ENCODE measurements around the gene TIGD2. TPM values are rescaled to one million over a fixed set of nuclear protein-coding genes. Genes with fewer than 3 reads are reported as not detected.

TIGD2 gene
- total and polyA plus RNA-seq, 2 of the 13 experiments (the other 11 are each of a cell fraction or from before 2014, with no cell fraction given): 3.1 to 15.5 TPM

DNA sequence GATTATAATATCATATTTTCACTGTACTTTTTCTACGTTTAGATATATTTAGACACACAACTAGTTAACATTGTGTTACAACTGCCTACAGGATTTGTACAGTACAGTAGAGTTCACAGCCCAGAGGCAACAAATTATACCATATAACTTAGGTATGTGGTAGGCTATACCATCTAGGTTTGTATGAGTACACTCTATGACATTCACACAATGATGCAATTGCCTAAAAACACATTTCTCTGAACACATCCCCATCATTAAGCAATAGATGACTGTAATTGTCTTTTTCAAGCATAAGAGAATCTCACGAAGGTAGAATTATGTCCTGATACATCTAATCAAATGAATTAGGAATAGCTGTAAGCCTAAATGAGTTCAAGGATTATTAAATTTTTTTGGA lies 12.3 kb upstream of the TIGD2 start:
- Histone ChIP-seq H3K79me2 (ENCODE audit: insufficient read depth, low read length) (no peaks in the 10 kb centered on the region), H3K27me3 (ENCODE audit: control insufficient read depth in 1 of 2, insufficient read depth in 2 of 2, low read length in 2 of 2) (no peaks in the 10 kb centered on the region; a peak in 1 of 5 replicates), H4K20me1 (ENCODE audit: insufficient read depth, low read length) (no peaks in the 10 kb centered on the region), H3K9me3 (ENCODE audit: low read length) (no peaks in the 10 kb centered on the region), H3K9ac (ENCODE audit: insufficient read depth, low read depth, low read length) (no peak overlapping the region), H3K27ac (ENCODE audit: extremely low read length, insufficient read depth, low read length) (no peak overlapping the region), H3K4me3 (replicated peaks in 1 of 3; ENCODE audit: insufficient read depth in 1 of 3, low read depth in 2 of 3, low read length in 3 of 3) (no peak overlapping the region), H3K36me3 (replicated peaks in 1 of 2; ENCODE audit: control insufficient read depth in 1 of 2, insufficient read depth in 2 of 2, low read length in 2 of 2) (no peaks in the 10 kb centered on the region), H3K4me1 (ENCODE audit: insufficient read depth, low read length) (no peaks in the 10 kb centered on the region), H3K4me2 (ENCODE audit: low read depth, low read length) (no peak overlapping the region), H2AFZ (ENCODE audit: low read length) (no peak overlapping the region)
- intact Hi-C loops (cut with micrococcal nuclease; ENCODE audit: unreplicated experiment): no loop called here
- no TSS peak for BruUV-seq (replicated peaks)
- ChIA-PET POLR2A (no interaction called here), CTCF (ENCODE audit: low intra/inter-chr PET ratio, low total read pairs) (no interaction called here)
- in situ Hi-C loops (cut with HindIII; ENCODE audit: extremely low pct_ligation_motif_present, low pct_unique_long_range_greater_than_20kb): no loop called here
- TF ChIP-seq ZNF441 (CRISPR knock-in tag; IDR thresholded peaks at IDR 0.05; ENCODE audit: borderline replicate concordance): no peak
- TF ChIP-seq PHF5A (CRISPR knock-in tag; IDR thresholded peaks at IDR 0.05; ENCODE audit: low read depth, unreplicated experiment): no peak
- no peak for TF ChIP-seq DNMT3B (CRISPR knock-in tag; conservative IDR thresholded peaks at IDR 0.05)
- no peak for TF ChIP-seq ZNF350 (CRISPR knock-in tag; IDR thresholded peaks at IDR 0.05; ENCODE audit: borderline replicate concordance, low read depth)
- TF ChIP-seq CBFB (CRISPR knock-in tag; IDR thresholded peaks at IDR 0.05): no peak
- TF ChIP-seq ZNF256 (CRISPR knock-in tag; conservative IDR thresholded peaks at IDR 0.05): no peak
- no peak for TF ChIP-seq EP300 (IDR thresholded peaks at IDR 0.05; ENCODE audit: low read depth in 2 of 2, low read length in 2 of 2)
- no peak for TF ChIP-seq EP300 (CRISPR knock-in tag; IDR thresholded peaks at IDR 0.05; ENCODE audit: borderline replicate concordance)
- no peak for TF ChIP-seq KMT2B (CRISPR knock-in tag; IDR thresholded peaks at IDR 0.05)
- no peak for TF ChIP-seq NFAT5 (CRISPR knock-in tag; IDR thresholded peaks at IDR 0.05)
- TF ChIP-seq THAP7 (CRISPR knock-in tag; IDR thresholded peaks at IDR 0.05): no peak
- TF ChIP-seq NFRKB (IDR thresholded peaks at IDR 0.05): no peak
- WGBS (ENCODE audit: low lambda C conversion rate): 2% methylated on average over 2 of the region's 2 CpGs
- FAIRE-seq: no peak
- no peak for ATAC-seq
- DNase-seq (ENCODE audit: low spot score): no peak

Data from HepG2 (cell line).